Limb (tissue), 2 donors: ENCODE measurements around the gene ST6GALNAC3.
A peak's percentile ranks its signal among the peaks of the same experiment; 100 is the strongest.

Experiments
- DNase-seq, 2 donors: peaks; one replicate each; pipeline ENCODE4 v3.0.0-alpha.2; 2016; ENCODE audit errors: extremely low spot score in 2 of 2

The ST6GALNAC3 gene

GRCh38 chr1:76284842-76285241 is 210.3 kb downstream of the ST6GALNAC3 start:
- DNase-seq = no peak

GRCh38 chr1:76285578-76286135 is 211.1 kb downstream of the ST6GALNAC3 start:
- no peak for DNase-seq

DNA sequence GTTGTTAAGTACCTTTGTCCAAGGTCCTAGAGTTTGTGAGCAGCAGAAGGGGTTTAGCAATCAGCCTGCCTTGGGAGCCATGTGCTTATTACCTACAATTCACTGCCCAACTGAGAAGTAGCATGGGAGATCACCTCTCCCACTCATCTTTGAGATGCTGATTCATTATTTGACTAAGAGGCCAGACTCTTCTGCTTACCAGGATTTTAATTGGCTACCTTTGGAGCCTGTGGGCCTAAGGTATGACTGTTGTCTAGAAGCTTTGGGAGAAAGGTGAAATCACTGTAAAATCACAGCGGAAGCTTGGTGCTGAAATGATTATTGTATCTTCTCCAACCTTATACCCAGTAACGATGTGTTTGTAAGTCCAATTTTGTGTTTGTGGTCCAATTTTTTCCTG is 213.4 kb downstream of the ST6GALNAC3 start:
- DNase-seq = no peak

DNA sequence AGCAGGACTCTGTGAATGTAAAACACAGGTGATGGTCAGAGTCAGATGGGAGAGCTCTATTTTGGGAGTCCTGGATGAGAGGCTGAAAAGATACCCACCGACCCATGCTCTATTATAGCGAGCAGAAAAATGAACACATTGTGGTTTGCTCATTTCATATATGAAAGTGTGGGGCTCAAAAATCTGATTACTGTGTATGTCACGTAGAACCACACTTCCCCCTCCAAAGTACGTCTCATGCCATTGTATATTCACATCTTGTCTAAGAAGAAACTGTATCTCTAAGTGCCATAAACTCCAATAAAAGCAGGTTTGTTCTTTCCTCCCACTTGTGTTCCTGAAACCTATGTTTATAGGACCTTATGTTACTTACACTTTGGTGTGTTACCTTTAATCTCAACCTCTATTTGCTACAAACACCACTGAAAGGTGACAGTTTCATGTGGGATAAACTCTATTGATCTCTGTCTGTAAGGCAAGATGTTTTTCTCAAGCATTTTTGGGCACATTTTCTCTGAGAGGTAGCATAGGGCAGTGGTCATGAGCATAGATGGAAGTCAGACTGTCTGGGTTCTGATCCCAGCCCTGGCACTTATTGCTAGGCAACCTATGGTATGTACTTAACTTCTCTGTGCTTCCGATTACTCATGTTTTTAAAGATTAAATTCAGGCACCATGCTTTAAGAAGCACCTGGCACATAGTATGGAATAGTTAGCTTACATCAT is 214.4 kb downstream of the ST6GALNAC3 start:
- no peak for DNase-seq

GRCh38 chr1:76289692-76290091 is 215.1 kb downstream of the ST6GALNAC3 start:
- DNase-seq = no peak

DNA sequence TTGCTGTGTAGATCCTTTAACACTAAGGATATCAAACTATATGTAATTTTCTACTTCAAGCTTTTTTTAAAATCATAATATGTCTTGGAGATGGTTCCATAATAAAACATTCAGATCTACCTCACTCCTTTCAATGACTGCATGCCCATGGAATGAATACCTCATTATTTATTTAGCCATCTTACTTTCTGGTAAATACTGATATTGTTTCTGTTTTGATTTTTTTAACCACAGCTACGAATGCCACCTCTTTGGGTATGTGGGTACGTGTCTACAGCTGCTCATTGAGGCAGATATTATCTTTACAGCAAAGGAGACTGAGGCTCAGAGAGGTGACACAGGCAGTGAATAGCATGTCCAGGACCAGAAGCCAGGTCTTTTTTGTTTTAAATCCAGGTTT is 215.7 kb downstream of the ST6GALNAC3 start:
- DNase-seq = no peak

DNA sequence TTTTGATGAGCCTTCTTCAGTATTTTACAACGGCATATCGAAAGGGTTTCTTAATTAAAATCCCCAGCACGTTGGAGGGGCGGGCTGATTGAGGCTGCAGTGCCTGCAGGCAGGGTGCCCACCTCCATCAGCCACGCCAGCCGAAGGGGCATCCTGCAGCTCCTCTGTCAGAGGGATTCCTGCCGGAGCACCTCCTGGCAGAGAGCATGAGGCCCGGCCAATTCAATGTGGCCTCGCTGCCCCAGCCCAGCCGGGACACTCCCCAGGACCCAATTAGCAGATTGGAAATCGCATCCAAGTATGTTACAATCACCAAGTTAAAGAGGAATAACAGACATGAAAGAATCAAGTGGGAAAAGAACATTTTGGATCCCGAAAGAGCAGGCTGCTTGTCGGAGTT is 216.6 kb downstream of the ST6GALNAC3 start:
- no peak for DNase-seq

DNA sequence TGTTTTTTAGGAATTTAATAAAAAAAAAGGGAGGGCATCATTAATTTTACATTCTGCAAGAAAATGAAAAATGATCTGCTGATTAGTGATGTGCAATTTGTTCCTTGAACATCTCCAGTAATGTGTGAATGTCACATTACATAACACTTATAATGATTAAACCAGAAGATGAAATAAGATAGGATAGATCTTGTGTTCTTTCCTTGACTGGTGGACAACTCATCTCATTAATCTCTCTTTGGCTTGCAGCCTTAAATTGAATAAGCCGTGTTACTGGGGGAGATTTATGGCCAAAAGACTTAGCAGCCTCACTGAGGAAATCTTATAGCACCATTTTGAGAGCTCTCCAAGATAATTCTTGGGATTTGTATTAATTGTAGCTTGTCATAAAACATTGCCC is 217.2 kb downstream of the ST6GALNAC3 start:
- DNase-seq = no peak

GRCh38 chr1:76292418-76293184 is 218.1 kb downstream of the ST6GALNAC3 start:
- no peak for DNase-seq

- no peak for DNase-seq
Measured at GRCh38 chr1:76293831-76294230, 219.3 kb downstream of the ST6GALNAC3 start.

DNA sequence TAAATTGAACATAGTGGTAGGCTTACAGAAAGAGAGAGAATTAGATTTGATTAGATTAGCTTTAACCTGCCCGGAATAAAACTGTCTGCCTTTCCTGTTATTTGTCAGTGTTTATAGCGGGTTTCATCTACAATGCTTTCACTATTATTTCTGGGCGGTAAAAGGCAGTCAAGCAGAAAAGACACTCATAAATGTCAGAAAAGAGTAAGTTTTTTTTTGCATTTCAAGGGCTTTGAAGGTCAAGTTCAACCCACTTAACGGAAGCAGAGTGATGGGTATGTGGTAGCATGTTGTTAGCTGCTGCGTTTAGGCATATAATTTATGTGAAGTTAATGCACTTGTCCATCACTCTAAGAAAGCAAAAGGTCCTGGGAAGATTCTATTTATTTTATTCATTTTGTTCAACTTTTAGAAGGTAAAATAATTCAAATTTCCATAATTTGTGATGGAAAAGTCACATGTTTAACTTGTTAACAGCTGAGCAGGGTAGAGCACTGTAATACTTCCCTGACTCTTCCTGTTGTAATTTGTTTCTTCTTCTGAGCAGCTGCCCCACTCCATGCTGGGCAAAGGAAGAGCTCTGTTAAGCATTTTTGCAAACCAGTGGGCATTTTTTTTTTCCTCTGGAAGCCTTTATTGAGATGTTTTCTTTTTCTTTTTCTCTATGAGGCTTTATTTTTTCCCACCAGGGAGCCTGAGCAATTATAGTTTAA is 220.1 kb downstream of the ST6GALNAC3 start:
- no peak for DNase-seq

- no peak for DNase-seq
Measured at GRCh38 chr1:76298399-76298798, 223.9 kb downstream of the ST6GALNAC3 start.

DNA sequence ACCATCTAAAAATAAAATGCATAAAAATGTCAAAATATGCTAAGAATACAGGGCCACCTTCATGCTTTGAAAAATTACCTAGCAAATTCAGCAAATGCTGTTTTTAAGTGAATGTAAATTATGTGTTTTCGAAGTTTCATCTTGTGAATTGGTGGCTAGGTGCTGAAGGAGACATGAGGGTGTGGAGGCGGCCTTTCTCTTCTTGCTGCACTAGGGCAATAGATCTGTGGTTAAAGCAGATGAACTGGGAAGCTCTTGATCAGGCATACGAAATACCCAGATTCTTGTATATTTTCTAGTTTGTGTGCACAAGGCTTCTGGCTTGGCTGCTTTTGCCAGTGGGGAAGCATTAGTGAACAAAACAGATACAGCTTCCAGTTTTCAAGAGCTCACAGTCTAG is 224.5 kb downstream of the ST6GALNAC3 start:
- no peak for DNase-seq

DNA sequence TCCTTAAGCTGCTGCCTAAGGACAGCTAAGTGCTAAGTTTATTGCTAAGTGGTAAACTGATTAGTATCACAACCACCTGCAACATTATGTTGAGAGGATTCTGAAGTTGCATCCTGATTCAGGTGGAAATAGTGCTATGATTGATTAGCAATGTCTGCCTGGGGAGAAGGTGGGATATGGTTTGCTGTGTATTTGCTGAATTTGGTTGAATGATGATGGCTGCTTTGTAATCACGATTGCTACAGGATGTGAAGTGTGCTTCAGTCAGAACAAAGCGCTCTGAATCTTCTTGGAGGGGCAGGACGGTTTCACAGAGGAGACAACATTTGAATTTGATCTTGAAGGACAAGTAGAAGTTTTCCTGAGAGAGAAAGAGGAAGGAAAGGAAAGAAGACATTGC is 226.0 kb downstream of the ST6GALNAC3 start:
- no peak for DNase-seq

GRCh38 chr1:76302711-76303339 is 228.3 kb downstream of the ST6GALNAC3 start:
- DNase-seq = no peak

DNA sequence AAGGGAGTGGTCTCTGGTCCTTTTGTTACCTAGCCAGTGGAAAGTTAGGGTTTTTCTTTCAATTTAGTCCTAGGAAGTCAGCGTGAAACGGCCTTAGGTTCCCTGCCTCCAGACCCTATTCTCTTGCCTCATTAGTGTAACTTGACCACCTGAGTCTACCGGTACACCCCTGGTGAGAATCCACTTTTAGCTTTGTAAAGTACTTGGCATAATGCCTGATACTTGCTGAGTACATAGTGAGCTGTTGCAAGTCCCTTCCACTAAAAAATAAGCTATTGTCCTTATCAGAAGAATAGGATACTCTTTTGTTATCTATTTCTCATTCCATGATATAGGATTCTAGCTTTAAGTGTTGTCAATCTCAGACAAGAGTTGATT is 228.8 kb downstream of the ST6GALNAC3 start:
- DNase-seq = no peak

GRCh38 chr1:76313304-76313703 is 238.8 kb downstream of the ST6GALNAC3 start:
- no peak for DNase-seq

- DNase-seq = no peak
Measured at GRCh38 chr1:76314730-76315129, 240.2 kb downstream of the ST6GALNAC3 start.

DNA sequence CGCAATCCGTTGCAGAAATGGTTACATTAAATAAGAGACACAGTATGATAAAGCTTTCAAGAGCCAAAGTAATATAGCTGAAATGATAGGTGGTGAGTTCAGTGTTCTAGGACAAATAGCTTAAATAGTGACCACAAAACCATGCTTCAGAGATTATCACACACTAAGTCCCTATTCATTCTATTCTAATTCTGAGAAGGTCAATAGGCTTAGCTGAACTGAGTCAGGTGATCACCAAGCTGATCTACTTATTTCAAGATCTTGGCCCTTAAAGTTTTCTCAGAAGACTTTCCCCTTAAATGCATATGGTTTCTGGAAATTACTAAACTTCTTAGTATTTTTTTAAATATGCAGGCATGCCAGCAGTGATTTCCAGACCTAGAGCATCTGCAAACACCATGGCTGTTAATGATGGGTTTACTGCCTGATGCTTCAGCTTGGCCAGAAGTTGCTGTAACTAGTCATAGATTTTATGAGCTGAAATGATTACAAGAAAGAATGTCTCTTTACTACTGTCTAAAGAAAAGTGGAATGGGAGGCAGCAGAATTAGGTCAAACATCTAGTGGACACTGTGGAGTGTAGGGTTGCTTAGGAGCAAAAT is 242.9 kb downstream of the ST6GALNAC3 start:
- no peak for DNase-seq

DNA sequence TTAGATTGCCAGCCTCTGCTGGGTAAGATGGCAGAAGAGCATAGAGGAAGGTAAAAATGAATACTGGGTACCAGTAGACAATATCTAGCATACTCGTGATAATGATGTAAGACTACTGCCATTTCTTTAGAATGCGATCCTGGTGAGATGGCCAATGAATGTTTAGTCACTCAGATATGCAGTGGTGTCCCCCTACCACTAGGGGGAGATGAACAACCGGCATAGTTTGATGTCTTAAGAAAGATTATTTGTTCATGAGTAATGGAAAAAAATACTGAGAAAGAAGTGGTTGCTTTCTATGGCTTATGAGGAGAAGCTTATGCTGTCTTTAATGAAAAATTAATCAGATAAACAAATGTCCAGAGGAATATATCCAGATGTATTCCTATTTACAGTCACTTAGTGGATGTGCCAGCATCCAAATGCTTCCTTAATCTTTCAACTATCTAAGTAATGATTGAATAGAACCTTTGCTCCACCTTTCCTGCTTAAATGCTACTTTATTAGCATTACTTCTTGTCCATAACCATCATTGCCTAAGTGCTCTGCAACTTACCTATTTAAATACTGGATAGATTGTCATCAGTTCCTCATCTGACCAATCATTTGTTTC is 256.6 kb downstream of the ST6GALNAC3 start:
- peak in 1 of 2 donors; percentile 51 for DNase-seq

GRCh38 chr1:76335882-76336281 is 261.3 kb downstream of the ST6GALNAC3 start:
- DNase-seq = no peak
